Measurements from ENCODE around the gene RAD18. TPM values are rescaled to one million over a fixed set of nuclear protein-coding genes. Genes with fewer than 3 reads are reported as not detected.

Gene RAD18
- total RNA-seq, 3 donors from 2014 or later, result 10.2 to 16.1 (median 12.5) TPM

GRCh38 chr3:8879347-8879944 is 83.8 kb downstream of the RAD18 start:
- Histone ChIP-seq H3K9me3 (no peaks in the 10 kb centered on the region), H3K36me3 (ENCODE audit: low read depth) (no peaks in the 10 kb centered on the region), H3K4me3 (no peak overlapping the region), H3K4me1 (ENCODE audit: low read depth) (no peaks in the 10 kb centered on the region)
- no peak for ATAC-seq
- TF ChIP-seq CTCF (IDR thresholded peaks at IDR 0.05), result no peak
- intact Hi-C loops (cut with DNase I, micrococcal nuclease), result no loop called here
- no peak for DNase-seq

- intact Hi-C loops (cut with DNase I, micrococcal nuclease), result no loop called here
- no peak overlapping the region for H3K4me3 ChIP-seq
- H3K9me3 ChIP-seq, result no peaks in the 10 kb centered on the region
- no peaks in the 10 kb centered on the region for H3K4me1 ChIP-seq (ENCODE audit: low read depth)
- ATAC-seq (no peak), DNase-seq (no peak)
- TF ChIP-seq CTCF (IDR thresholded peaks at IDR 0.05), result no peak
- H3K36me3 ChIP-seq (ENCODE audit: low read depth), result no peaks in the 10 kb centered on the region
These were observed 87.4 kb downstream of the RAD18 start for GRCh38 chr3:8875836-8876235.

GRCh38 chr3:8873740-8874139 is 89.5 kb downstream of the RAD18 start:
- intact Hi-C loops (cut with DNase I, micrococcal nuclease), result no loop called here
- DNase-seq (no peak), ATAC-seq (no peak)
- Histone ChIP-seq H3K4me1 (ENCODE audit: low read depth) (no peaks in the 10 kb centered on the region), H3K36me3 (ENCODE audit: low read depth) (no peaks in the 10 kb centered on the region), H3K4me3 (no peak overlapping the region), H3K9me3 (no peaks in the 10 kb centered on the region)
- TF ChIP-seq CTCF (IDR thresholded peaks at IDR 0.05), result no peak

- no peak for ATAC-seq
- DNase-seq, result no peak
- H3K4me3 ChIP-seq, result no peak overlapping the region
- H3K36me3 ChIP-seq (ENCODE audit: low read depth), result no peaks in the 10 kb centered on the region
- no peaks in the 10 kb centered on the region for H3K9me3 ChIP-seq
- H3K4me1 ChIP-seq (ENCODE audit: low read depth), result no peaks in the 10 kb centered on the region
- intact Hi-C loops (cut with DNase I, micrococcal nuclease), result no loop called here
- no peak for TF ChIP-seq CTCF (IDR thresholded peaks at IDR 0.05)
These were observed 91.0 kb downstream of the RAD18 start for GRCh38 chr3:8872261-8872660.

GRCh38 chr3:8871306-8871705 is 92.0 kb downstream of the RAD18 start:
- intact Hi-C loops (cut with DNase I, micrococcal nuclease), result no loop called here

More at GRCh38 chr3:8871306-8871705, 92.0 kb downstream of the RAD18 start:
- no peaks in the 10 kb centered on the region for H3K36me3 ChIP-seq (ENCODE audit: low read depth)
- H3K9me3 ChIP-seq, result no peaks in the 10 kb centered on the region
- H3K4me3 ChIP-seq, result no peak overlapping the region
- DNase-seq, result no peak
- no peak for ATAC-seq
- H3K4me1 ChIP-seq (ENCODE audit: low read depth), result no peaks in the 10 kb centered on the region
- no peak for TF ChIP-seq CTCF (IDR thresholded peaks at IDR 0.05)

Measured in mucosa of descending colon (tissue), 3 donors.